Embryonic facial prominence (tissue), 1 donor: ENCODE measurements around the gene PROP1.
"Not testable (repeated sequence)": the region's sequence is repeated elsewhere in the genome, so short reads cannot be mapped to it uniquely, and the experiment has no call there.

ENCODE experiments used
- DNase-seq: peaks from one replicate; pipeline ENCODE4 v3.0.0-alpha.2; 2016; ENCODE audit errors: extremely low spot score

PROP1 gene

GRCh38 chr5:177945145-177945544 is 50.9 kb downstream of the PROP1 start:
- DNase-seq: not testable (repeated sequence)

GRCh38 chr5:177943805-177944736 is 52.0 kb downstream of the PROP1 start:
- not testable (repeated sequence) for DNase-seq

DNA sequence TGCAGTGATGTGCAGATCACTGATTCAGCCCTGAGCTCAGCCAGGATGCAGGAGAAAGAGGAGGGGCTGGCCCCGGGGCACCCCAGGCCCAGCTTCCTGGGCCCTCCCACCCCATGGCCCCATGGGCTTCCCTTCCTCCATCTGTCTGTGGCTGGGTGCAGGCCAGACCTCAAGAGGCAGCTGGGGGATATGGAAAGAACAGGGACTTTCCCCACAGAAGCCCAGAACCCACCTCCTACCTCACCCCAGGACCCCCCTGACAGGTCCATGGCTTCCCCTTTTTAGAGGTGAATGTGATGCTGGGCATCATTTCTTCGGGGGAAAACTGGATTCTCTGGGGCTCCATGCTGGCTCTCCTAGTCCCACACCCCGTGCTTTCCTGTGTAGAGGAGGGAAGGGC is 53.1 kb downstream of the PROP1 start:
- DNase-seq: not testable (repeated sequence)
